Transverse colon (tissue), 3 donors: ENCODE data around the gene BCKDHA.

Source experiments
- POLR2A ChIP-seq: fragments of 450-650 bp; IDR thresholded peaks from one replicate; pipeline ENCODE4 v1.6.1; 2016; ENCODE audit warnings: antibody characterized with exemption, mild to moderate bottlenecking, moderate library complexity
- TF ChIP-seq, protein P1 (sequence below), 5 experiments: fragments of 200-600 bp in 3 of 5; fragments of 450-650 bp in 2 of 5; sonication (generic) in 3 of 5; IDR thresholded peaks; 1 replicate in 2 of 5; 2 replicates in 3 of 5; pipeline ENCODE4 v1.5.1; 2016 to 2017; ENCODE audit warnings: antibody characterized with exemption in 5 of 5, inconsistent platforms in 3 of 5, mild to moderate bottlenecking in 2 of 5, moderate library complexity in 1 of 5

DNA sequence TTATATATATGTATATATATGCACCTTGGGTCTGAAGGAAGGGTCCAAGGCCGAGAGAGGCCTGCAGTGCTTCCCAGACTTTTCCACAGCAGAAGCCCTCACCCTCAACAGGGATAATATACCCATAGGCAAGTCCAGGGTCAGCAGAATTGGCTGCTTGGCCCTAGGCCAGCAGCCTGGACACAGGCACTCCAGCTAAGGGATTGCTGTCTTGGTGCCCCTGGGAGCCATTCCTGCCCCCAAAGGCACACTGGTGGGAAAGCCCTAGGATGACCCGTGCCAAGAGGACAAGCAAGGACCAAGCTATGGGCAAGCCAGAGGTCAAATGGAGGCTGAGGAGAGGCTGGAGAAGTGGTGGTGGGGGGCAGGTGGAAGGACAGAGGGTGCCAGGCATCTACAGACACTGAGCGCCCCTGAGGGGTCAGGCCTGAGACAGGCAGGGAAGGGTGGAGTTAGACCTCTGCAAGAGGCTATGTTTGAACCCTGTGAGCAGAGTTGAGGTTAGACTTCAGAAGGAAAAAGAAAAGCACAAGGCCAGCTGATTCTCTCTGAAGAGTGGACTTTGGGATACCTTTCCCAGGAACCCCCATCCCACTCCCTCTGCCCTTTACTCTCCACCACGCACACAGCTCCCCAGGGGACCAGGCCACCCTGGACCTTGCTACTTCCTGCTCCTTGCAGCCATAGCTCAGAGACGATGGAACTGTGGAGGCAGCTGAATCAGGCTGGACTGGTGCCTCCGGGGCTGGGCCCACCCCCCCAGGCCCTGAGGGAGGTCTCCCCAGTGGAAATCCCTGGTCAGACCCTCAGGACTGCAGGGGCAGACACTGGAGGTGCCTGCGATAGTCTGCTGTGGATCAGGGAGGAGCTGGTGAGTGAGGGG is 45.1 kb downstream of the BCKDHA start, which contains the start of gene ERICH4:
- TF ChIP-seq, protein P1, sequence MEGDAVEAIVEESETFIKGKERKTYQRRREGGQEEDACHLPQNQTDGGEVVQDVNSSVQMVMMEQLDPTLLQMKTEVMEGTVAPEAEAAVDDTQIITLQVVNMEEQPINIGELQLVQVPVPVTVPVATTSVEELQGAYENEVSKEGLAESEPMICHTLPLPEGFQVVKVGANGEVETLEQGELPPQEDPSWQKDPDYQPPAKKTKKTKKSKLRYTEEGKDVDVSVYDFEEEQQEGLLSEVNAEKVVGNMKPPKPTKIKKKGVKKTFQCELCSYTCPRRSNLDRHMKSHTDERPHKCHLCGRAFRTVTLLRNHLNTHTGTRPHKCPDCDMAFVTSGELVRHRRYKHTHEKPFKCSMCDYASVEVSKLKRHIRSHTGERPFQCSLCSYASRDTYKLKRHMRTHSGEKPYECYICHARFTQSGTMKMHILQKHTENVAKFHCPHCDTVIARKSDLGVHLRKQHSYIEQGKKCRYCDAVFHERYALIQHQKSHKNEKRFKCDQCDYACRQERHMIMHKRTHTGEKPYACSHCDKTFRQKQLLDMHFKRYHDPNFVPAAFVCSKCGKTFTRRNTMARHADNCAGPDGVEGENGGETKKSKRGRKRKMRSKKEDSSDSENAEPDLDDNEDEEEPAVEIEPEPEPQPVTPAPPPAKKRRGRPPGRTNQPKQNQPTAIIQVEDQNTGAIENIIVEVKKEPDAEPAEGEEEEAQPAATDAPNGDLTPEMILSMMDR (IDR thresholded peaks at IDR 0.05), result no peak
- no peak for TF ChIP-seq POLR2A
